Heart right ventricle (tissue), 16 donors: ENCODE data around the gene COL1A1. TPM values are rescaled to one million over a fixed set of nuclear protein-coding genes. Genes with fewer than 3 reads are reported as not detected.

Source experiments
- ATAC-seq, 8 donors: fragments of 200-7000 bp; cut with Tn5 transposase; one replicate each; pipeline ENCODE4 v1.9.1; 2020; ENCODE audit warnings: mild to moderate bottlenecking in 8 of 8, moderate library complexity in 8 of 8, moderate number of reproducible peaks in 1 of 8
- DNase-seq, 2 donors: peaks; one replicate each; pipeline ENCODE4 v3.0.0-alpha.2; 2020
- H3K27ac ChIP-seq, 10 donors: fragments of 200-600 bp; sonication (generic) in 2 of 10; one replicate each; pipeline versions ENCODE4 v1.5.0 to v1.8.0; 2020 to 2022; ENCODE audit warnings: mild to moderate bottlenecking in 3 of 10
- H3K27me3 ChIP-seq, 7 donors: fragments of 200-600 bp; one replicate each; pipeline ENCODE4 v1.8.0; 2021 to 2022; ENCODE audit warnings: mild to moderate bottlenecking in 2 of 7
- H3K36me3 ChIP-seq, 9 donors: fragments of 200-600 bp; sonication (generic) in 1 of 9; one replicate each; pipeline versions ENCODE4 v1.5.0 to v1.8.0; 2020 to 2022; ENCODE audit warnings: mild to moderate bottlenecking in 2 of 9
- H3K4me1 ChIP-seq, 9 donors: fragments of 200-600 bp; sonication (generic) in 1 of 9; one replicate each; pipeline versions ENCODE4 v1.5.0 to v1.8.0; 2020 to 2022; ENCODE audit warnings: mild to moderate bottlenecking in 4 of 9
- H3K4me3 ChIP-seq, 10 donors: fragments of 200-600 bp; sonication (generic) in 2 of 10; one replicate each; pipeline versions ENCODE4 v1.5.0 to v1.8.0; 2020 to 2022; ENCODE audit warnings: mild to moderate bottlenecking in 7 of 10, moderate library complexity in 2 of 10
- H3K9me3 ChIP-seq, 11 donors: fragments of 200-600 bp in 10 of 11; sonication (generic) in 2 of 11; one replicate each; pipeline versions ENCODE4 v1.5.0 to v1.8.0; 2013 to 2022; ENCODE audit warnings: mild to moderate bottlenecking in 2 of 11, control low read depth in 1 of 11, moderate library complexity in 1 of 11
- CTCF ChIP-seq, 9 donors: fragments of 200-600 bp; sonication (generic) in 2 of 9; IDR thresholded peaks; one replicate each; pipeline versions ENCODE4 v1.5.0 to v1.8.0; 2021 to 2022; ENCODE audit warnings: antibody characterized with exemption in 9 of 9, mild to moderate bottlenecking in 5 of 9, moderate library complexity in 1 of 9
- WGBS, 2 donors: extraction: QIAGEN DNeasy Blood & Tissue Kit; methylation state at CpG; one replicate each; pipeline ENCODE4 v1.1.7; 2013; ENCODE audit warnings: inconsistent platforms in 1 of 2; 5-methylcytosine and 5-hydroxymethylcytosine counted together
- intact Hi-C, 10 donors: fragments of 100-400 bp; cut with DNase I; formaldehyde crosslinking; loops; one replicate each; pipeline versions ENCODE4 v1.11.1 to v1.14.2; 2022
- polyA plus RNA-seq, 2 donors: library from polyadenylated mRNA; stranded (reverse); fragments of 200-250 nt; gene quantifications; one replicate each; pipeline ENCODE4 v1.2.3, GENCODE V29; 2013
- total RNA-seq, 10 donors: library from RNA; stranded (reverse); fragmentation: NEBNext Ultra II Directional in 3 of 10; extraction: Animal tissue kit (Norgen Biotek cat#: 25700) in 3 of 10; gene quantifications; one replicate each; pipeline versions ENCODE4 v1.2.1 to v1.2.4, GENCODE V29; 2021 to 2023
- donor health status: Arrhythmogenic right ventricular cardiomyopathy.
- donor health status: ischemic (EF 13 %, LVEDD 7.1; RV severe dilation, severe dysfunction).
- donor health status: healthy with polysubstance abuse.
- donor health status: DM: no; HTN: yes; CAD: no.
- donor health status: DM: no; HTN: no; CAD: no.
- donor health status: ischemic (EF 25% LVEDD 6.9; RV normal size, moderate dysfunction).
- donor health status: ischemic (EF 25% LVEDD 5.7; RV mildly dilated, moderate dysfunction).
- donor health status: healthy.
- donor health status: DM: yes; HTN: yes; CAD: no.
- donor health status: Ischemic cardiomyopathy.
- donor health status: ischemic (EF 35%, LVEDD 5.7; RV mildly dilated, moderate dysfunction).
- donor health status: nonischemic (EF 11% LVEDD 7.7; RV severe dilation, severe dysfunction).
- donor health status: DM: yes; HTN: yes; CAD: no.
- donor health status: PGD.
- donor health status: ischemic (EF 29% LVEDD 5.4; RV normal size, mild dysfunction).
- donor health status: nonischemic (EF 23%, LVEDD 6.1; RV moderate dilation, normal function).

Gene COL1A1
- total and polyA plus RNA-seq, 12 donors, result 30.2 to 455 (median 45.9) TPM

GRCh38 chr17:50135316-50136095, 65.9 kb downstream of the COL1A1 start:
- Histone ChIP-seq H3K4me1 (peaks cover 16 to 53% (median 39%) of the 10 kb centered on the region in 9 donors), H3K9me3 (no peaks in the 10 kb centered on the region), H3K4me3 (no peak overlapping the region), H3K27ac (no peak overlapping the region), H3K36me3 (peaks cover 5 to 75% (median 51%) of the 10 kb centered on the region in 9 donors), H3K27me3 (peaks cover 0 to 4% (median 0%) of the 10 kb centered on the region in 7 donors)
- intact Hi-C loops, result loop anchor here in 1 of 10 donors (5.0 kb wide), 1 partner anchor 42 kb away; no protein-coding TSS in a partner anchor
- WGBS, 2 donors, result 93 to 95% methylated on average over 15 to 16 of the region's 16 CpGs
- TF ChIP-seq CTCF (IDR thresholded peaks at IDR 0.05), result no peak
- ATAC-seq, result no peak
- DNase-seq, result no peak

- 72 to 81% methylated on average over 16 of the region's 16 CpGs for WGBS, 2 donors
- no peaks in the 10 kb centered on the region for H3K9me3 ChIP-seq
- intact Hi-C loops, result loop anchor here in 2 of 10 donors (5.0 kb wide), 1 partner anchor 43 kb away; no protein-coding TSS in a partner anchor
- DNase-seq, result no peak
- H3K4me1 ChIP-seq, result peaks cover 7 to 49% (median 34%) of the 10 kb centered on the region in 9 donors
- no peak for TF ChIP-seq CTCF (IDR thresholded peaks at IDR 0.05)
- peaks cover 5 to 64% (median 47%) of the 10 kb centered on the region in 9 donors for H3K36me3 ChIP-seq
- H3K4me3 ChIP-seq, result no peak overlapping the region
- no peak for ATAC-seq
- H3K27me3 ChIP-seq, result peaks cover 0 to 12% (median 0%) of the 10 kb centered on the region in 7 donors
- H3K27ac ChIP-seq, result peak overlapping the region in 7 of 10 donors; percentile 14 to 90 (median 78)
Measured at GRCh38 chr17:50134206-50135110, 67.0 kb downstream of the COL1A1 start.

GRCh38 chr17:50133769-50134099, 67.7 kb downstream of the COL1A1 start:
- peaks cover 0 to 19% (median 0%) of the 10 kb centered on the region in 7 donors for H3K27me3 ChIP-seq
- H3K36me3 ChIP-seq, result peaks cover 5 to 57% (median 40%) of the 10 kb centered on the region in 9 donors
- H3K27ac ChIP-seq, result peak overlapping the region in 9 of 10 donors; percentile 25 to 90 (median 75)
- ATAC-seq, result peak in 3 of 8 donors; percentile 4 to 26 (median 17)
- no peak overlapping the region for H3K4me3 ChIP-seq
- WGBS, 2 donors, result 38 to 50% methylated on average over 16 of the region's 16 CpGs
- H3K4me1 ChIP-seq, result peaks cover 14 to 55% (median 41%) of the 10 kb centered on the region in 9 donors
- H3K9me3 ChIP-seq, result no peaks in the 10 kb centered on the region
- intact Hi-C loops, result loop anchor here in 1 of 10 donors (5.0 kb wide), 1 partner anchor 44 kb away; no protein-coding TSS in a partner anchor
- DNase-seq, result no peak
- TF ChIP-seq CTCF (IDR thresholded peaks at IDR 0.05), result no peak

Other genes with a start within 250 kb of the COL1A1 start
- under 1 TPM in 1 of 10 donors, not detected in 9; 0.26 TPM for gene DLX4, start 232.4 kb downstream of the COL1A1 start, total RNA-seq
- under 1 TPM in 1 of 2 donors, not detected in 1; 0.03 TPM for gene DLX4, start 232.4 kb downstream of the COL1A1 start, polyA plus RNA-seq
- under 1 TPM in 2 of 10 donors, not detected in 8; 0.11 to 0.23 TPM for gene DLX3, start 206.4 kb downstream of the COL1A1 start, total RNA-seq
- under 1 TPM in 1 of 2 donors, not detected in 1; 0.03 TPM for gene DLX3, start 206.4 kb downstream of the COL1A1 start, polyA plus RNA-seq
- gene ITGA3, start 145.5 kb downstream of the COL1A1 start, total RNA-seq, result 10 to 100 TPM; 12.5 to 44.2 (median 22.5) TPM
- 10 to 100 TPM; 26.1 to 39.9 TPM for gene ITGA3, start 145.5 kb downstream of the COL1A1 start, polyA plus RNA-seq
- gene PDK2, start 106.3 kb downstream of the COL1A1 start, total RNA-seq, result 100 to 1,000 TPM; 161 to 337 (median 231) TPM
- gene PDK2, start 106.3 kb downstream of the COL1A1 start, polyA plus RNA-seq, result 100 to 1,000 TPM in 1 of 2 donors, 10 to 100 TPM in 1; 88.1 to 129 TPM
- 1 to 10 TPM; 1.5 to 3.8 (median 1.9) TPM for gene SAMD14, start 71.5 kb downstream of the COL1A1 start, total RNA-seq
- gene SAMD14, start 71.5 kb downstream of the COL1A1 start, polyA plus RNA-seq, result 1 to 10 TPM; 1.9 to 3.8 TPM
- gene PPP1R9B, start 51.0 kb downstream of the COL1A1 start, total RNA-seq, result 10 to 100 TPM; 17.3 to 45.4 (median 26.9) TPM
- gene PPP1R9B, start 51.0 kb downstream of the COL1A1 start, polyA plus RNA-seq, result 10 to 100 TPM; 22.4 to 42.7 TPM
- gene SGCA, start 35.6 kb downstream of the COL1A1 start, total RNA-seq, result 100 to 1,000 TPM; 136 to 204 (median 158) TPM
- gene SGCA, start 35.6 kb downstream of the COL1A1 start, polyA plus RNA-seq, result 100 to 1,000 TPM; 137 to 314 TPM
- not detected for gene TMEM92, start 72.8 kb upstream of the COL1A1 start, total RNA-seq
- gene TMEM92, start 72.8 kb upstream of the COL1A1 start, polyA plus RNA-seq, result under 1 TPM in 1 of 2 donors, not detected in 1; 0.04 TPM
- gene XYLT2, start 144.5 kb upstream of the COL1A1 start, total RNA-seq, result 10 to 100 TPM; 11.2 to 17.1 (median 11.9) TPM
- gene XYLT2, start 144.5 kb upstream of the COL1A1 start, polyA plus RNA-seq, result 10 to 100 TPM in 1 of 2 donors, 1 to 10 TPM in 1; 8.1 to 14.6 TPM
- 10 to 100 TPM; 54.8 to 90.0 (median 63.0) TPM for gene MRPL27, start 171.6 kb upstream of the COL1A1 start, total RNA-seq
- gene MRPL27, start 171.6 kb upstream of the COL1A1 start, polyA plus RNA-seq, result 100 to 1,000 TPM; 241 to 253 TPM
- 1 to 10 TPM in 2 of 10 donors, under 1 TPM in 8; 0.25 to 1.8 (median 0.67) TPM for gene EME1, start 171.6 kb upstream of the COL1A1 start, total RNA-seq
- under 1 TPM; 0.20 to 0.51 TPM for gene EME1, start 171.6 kb upstream of the COL1A1 start, polyA plus RNA-seq
- gene LRRC59, start 195.9 kb upstream of the COL1A1 start, total RNA-seq, result 10 to 100 TPM; 19.2 to 48.3 (median 24.7) TPM
- gene LRRC59, start 195.9 kb upstream of the COL1A1 start, polyA plus RNA-seq, result 10 to 100 TPM; 11.4 to 83.1 TPM
- 10 to 100 TPM in 9 of 10 donors, 1 to 10 TPM in 1; 9.9 to 45.0 (median 19.7) TPM for gene ACSF2, start 224.6 kb upstream of the COL1A1 start, total RNA-seq
- gene ACSF2, start 224.6 kb upstream of the COL1A1 start, polyA plus RNA-seq, result 10 to 100 TPM in 1 of 2 donors, 1 to 10 TPM in 1; 7.9 to 26.9 TPM